GM12873 (cell line): ENCODE data around the gene MRPS30.

Experiments
- TF ChIP-seq, protein P1 (sequence below): IDR thresholded peaks from 2 replicates; pipeline ENCODE4 v1.5.1; 2012; ENCODE audit warnings: low read depth, mild to moderate bottlenecking, moderate library complexity, low read length, control low read depth; ENCODE audit not compliant: insufficient read depth; ENCODE audit errors: missing control alignments

Gene MRPS30

DNA sequence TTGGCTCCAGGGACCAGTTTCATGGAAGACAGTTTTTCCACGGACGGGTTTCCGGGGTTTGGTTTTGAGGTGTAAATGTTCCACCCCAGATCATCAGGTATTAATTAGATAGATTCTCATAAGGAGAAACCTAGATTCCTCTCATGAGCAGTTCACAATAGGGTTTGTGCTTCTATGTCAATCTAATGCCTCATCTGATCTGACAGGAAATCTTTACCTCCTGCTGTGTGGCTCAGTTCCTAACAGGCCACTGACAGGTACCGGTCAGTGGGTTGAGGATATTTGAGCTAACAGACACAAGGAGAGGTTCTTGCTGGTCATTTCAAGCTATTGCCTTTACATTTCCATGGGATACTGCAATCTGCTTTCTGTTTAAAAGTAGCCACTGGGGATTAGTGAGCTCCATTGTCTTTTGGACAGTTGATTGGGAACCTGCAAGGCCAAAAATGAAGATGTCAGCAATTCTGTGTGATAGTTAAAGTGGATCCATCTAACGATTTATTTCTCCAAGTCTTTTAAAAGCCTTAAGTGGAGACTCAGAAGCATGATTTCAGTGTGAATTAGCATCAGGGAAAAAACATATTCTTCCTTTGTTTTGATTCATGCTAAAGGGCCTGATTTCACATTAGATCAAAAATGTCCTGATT is 38.6 kb downstream of the MRPS30 start:
- TF ChIP-seq, protein P1, sequence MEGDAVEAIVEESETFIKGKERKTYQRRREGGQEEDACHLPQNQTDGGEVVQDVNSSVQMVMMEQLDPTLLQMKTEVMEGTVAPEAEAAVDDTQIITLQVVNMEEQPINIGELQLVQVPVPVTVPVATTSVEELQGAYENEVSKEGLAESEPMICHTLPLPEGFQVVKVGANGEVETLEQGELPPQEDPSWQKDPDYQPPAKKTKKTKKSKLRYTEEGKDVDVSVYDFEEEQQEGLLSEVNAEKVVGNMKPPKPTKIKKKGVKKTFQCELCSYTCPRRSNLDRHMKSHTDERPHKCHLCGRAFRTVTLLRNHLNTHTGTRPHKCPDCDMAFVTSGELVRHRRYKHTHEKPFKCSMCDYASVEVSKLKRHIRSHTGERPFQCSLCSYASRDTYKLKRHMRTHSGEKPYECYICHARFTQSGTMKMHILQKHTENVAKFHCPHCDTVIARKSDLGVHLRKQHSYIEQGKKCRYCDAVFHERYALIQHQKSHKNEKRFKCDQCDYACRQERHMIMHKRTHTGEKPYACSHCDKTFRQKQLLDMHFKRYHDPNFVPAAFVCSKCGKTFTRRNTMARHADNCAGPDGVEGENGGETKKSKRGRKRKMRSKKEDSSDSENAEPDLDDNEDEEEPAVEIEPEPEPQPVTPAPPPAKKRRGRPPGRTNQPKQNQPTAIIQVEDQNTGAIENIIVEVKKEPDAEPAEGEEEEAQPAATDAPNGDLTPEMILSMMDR: no peak

DNA sequence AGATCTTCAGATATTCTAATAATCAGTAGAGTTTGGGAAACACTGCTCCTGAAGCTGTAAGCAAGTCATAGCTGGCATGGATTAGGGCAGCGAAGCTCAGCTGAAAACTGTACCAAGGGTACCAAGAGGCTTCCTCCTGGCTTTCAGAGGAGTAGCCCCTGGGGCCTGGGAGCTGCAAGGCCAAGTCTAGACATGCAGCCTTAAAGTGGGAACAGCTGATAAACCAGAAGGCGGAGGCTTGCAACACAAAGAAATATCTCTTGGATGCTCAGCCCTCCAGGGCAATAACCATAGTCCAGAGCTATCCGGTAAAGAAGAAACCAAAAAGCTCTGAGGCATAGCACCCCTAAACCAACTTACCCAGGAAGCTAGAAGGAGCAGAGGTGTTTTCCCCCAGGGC is 51.5 kb downstream of the MRPS30 start:
- TF ChIP-seq, protein P1: no peak

DNA sequence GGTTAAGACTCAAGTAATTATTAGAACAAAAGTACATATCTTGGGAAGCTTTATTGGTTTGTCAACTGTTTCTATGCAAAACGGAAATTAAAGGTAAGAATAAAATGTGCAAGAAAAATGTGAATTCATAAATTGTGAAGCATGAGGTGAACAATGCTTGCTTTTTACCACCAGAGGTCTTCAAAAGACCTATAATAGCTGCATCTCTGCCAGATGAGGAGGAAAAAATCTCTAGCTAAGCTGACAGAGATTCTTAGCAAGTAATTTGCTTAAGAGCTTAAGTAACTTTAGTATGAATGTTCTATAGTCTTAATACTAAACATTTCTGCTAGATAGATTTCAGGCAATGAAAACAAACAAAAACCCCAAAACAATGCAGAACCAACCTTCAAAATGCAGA is 54.1 kb downstream of the MRPS30 start:
- TF ChIP-seq, protein P1: peak; percentile 45
